Liver (tissue), 9 donors: ENCODE data around the gene DBH. TPM values are rescaled to one million over a fixed set of nuclear protein-coding genes. Genes with fewer than 3 reads are reported as not detected.
A peak's percentile ranks its signal among the peaks of the same experiment; 100 is the strongest.

Experiments used
- DNase-seq: peaks from one replicate; pipeline ENCODE4 v3.0.0-alpha.2; 2017; ENCODE audit warnings: low spot score
- H3K27ac ChIP-seq, 2 donors: one replicate each; pipeline ENCODE4 v1.7.0; 2013; ENCODE audit warnings: inconsistent platforms in 2 of 2, low read length in 2 of 2, control low read depth in 1 of 2, low read depth in 1 of 2, mild to moderate bottlenecking in 1 of 2
- H3K27me3 ChIP-seq, 4 donors: one replicate each; pipeline versions ENCODE4 v1.6.1 to v1.7.0; 2013; ENCODE audit warnings: low read length in 3 of 4, inconsistent platforms in 1 of 4, mild to moderate bottlenecking in 1 of 4, moderate library complexity in 1 of 4; ENCODE audit not compliant: control insufficient read depth in 4 of 4, insufficient read depth in 4 of 4
- H3K36me3 ChIP-seq, 4 donors: one replicate each; pipeline versions ENCODE4 v1.6.1 to v1.7.0; 2013; ENCODE audit warnings: low read length in 3 of 4, mild to moderate bottlenecking in 3 of 4, low read depth in 1 of 4, moderate library complexity in 1 of 4; ENCODE audit not compliant: control insufficient read depth in 4 of 4, insufficient read depth in 3 of 4
- H3K4me1 ChIP-seq, 4 donors: one replicate each; pipeline versions ENCODE4 v1.6.1 to v1.7.0; 2013; ENCODE audit warnings: low read length in 3 of 4, mild to moderate bottlenecking in 3 of 4, moderate library complexity in 1 of 4; ENCODE audit not compliant: control insufficient read depth in 4 of 4, insufficient read depth in 4 of 4
- H3K4me3 ChIP-seq, 3 donors: one replicate each; pipeline versions ENCODE4 v1.6.1 to v1.7.0; 2013; ENCODE audit warnings: low read length in 3 of 3, control low read depth in 1 of 3, low read depth in 1 of 3, mild to moderate bottlenecking in 1 of 3
- H3K9ac ChIP-seq, 2 donors: one replicate each; pipeline ENCODE4 v1.7.0; 2013; ENCODE audit warnings: low read length in 2 of 2, mild to moderate bottlenecking in 2 of 2, moderate library complexity in 2 of 2, control low read depth in 1 of 2, low read depth in 1 of 2
- H3K9me3 ChIP-seq, 4 donors: one replicate each; pipeline versions ENCODE4 v1.6.1 to v1.7.0; 2013; ENCODE audit warnings: low read length in 3 of 4; ENCODE audit not compliant: control insufficient read depth in 4 of 4
- ATF3 ChIP-seq: IDR thresholded peaks from 2 replicates; pipeline ENCODE4 v1.6.1; 2016; ENCODE audit warnings: antibody characterized with exemption
- CTCF ChIP-seq: fragments of 150-350 bp; IDR thresholded peaks from 2 replicates; pipeline ENCODE4 v1.5.1; 2017; ENCODE audit warnings: improper control_type of control experiment, low read depth, low read length; ENCODE audit not compliant: missing input control
- EGR1 ChIP-seq, 2 donors: IDR thresholded peaks; 2 replicates each; pipeline ENCODE4 v1.6.1; 2016 to 2018; ENCODE audit warnings: antibody characterized with exemption in 2 of 2, low read depth in 2 of 2
- FOXA1 ChIP-seq: IDR thresholded peaks from 2 replicates; pipeline ENCODE4 v1.6.1; 2016; ENCODE audit warnings: antibody characterized with exemption
- FOXA2 ChIP-seq: IDR thresholded peaks from 2 replicates; pipeline ENCODE4 v1.6.1; 2016; ENCODE audit warnings: antibody characterized with exemption
- GABPA ChIP-seq, 2 donors: IDR thresholded peaks in 1 of 2; conservative IDR thresholded peaks in 1 of 2; 2 replicates each; pipeline ENCODE4 v1.6.1; 2016; ENCODE audit warnings: antibody characterized with exemption in 2 of 2, mild to moderate bottlenecking in 1 of 2, moderate library complexity in 1 of 2
- HNF4A ChIP-seq, 2 donors: conservative IDR thresholded peaks; 2 replicates each; pipeline ENCODE4 v1.6.1; 2016; ENCODE audit warnings: antibody characterized with exemption in 2 of 2, mild to moderate bottlenecking in 2 of 2
- HNF4G ChIP-seq: IDR thresholded peaks from 2 replicates; pipeline ENCODE4 v1.6.1; 2016; ENCODE audit warnings: antibody characterized with exemption
- JUND ChIP-seq, 2 donors: IDR thresholded peaks; 2 replicates each; pipeline ENCODE4 v1.6.1; 2016; ENCODE audit warnings: antibody characterized with exemption in 2 of 2
- NR2F2 ChIP-seq: IDR thresholded peaks from 2 replicates; pipeline ENCODE4 v1.6.1; 2016; ENCODE audit warnings: antibody characterized with exemption
- RAD21 ChIP-seq, 2 donors: IDR thresholded peaks; 2 replicates each; pipeline ENCODE4 v1.6.1; 2016; ENCODE audit warnings: antibody characterized with exemption in 2 of 2, mild to moderate bottlenecking in 2 of 2
- REST ChIP-seq: IDR thresholded peaks from 2 replicates; pipeline ENCODE4 v1.6.1; 2016; ENCODE audit warnings: antibody characterized with exemption, mild to moderate bottlenecking
- RXRA ChIP-seq, 2 donors: IDR thresholded peaks; 2 replicates each; pipeline ENCODE4 v1.6.1; 2017 to 2018; ENCODE audit warnings: antibody characterized with exemption in 2 of 2, mild to moderate bottlenecking in 1 of 2
- SP1 ChIP-seq: IDR thresholded peaks from 2 replicates; pipeline ENCODE4 v1.6.1; 2018; ENCODE audit warnings: antibody characterized with exemption, mild to moderate bottlenecking
- TAF1 ChIP-seq: conservative IDR thresholded peaks from 2 replicates; pipeline ENCODE4 v1.6.1; 2016; ENCODE audit warnings: antibody characterized with exemption, mild to moderate bottlenecking
- YY1 ChIP-seq: IDR thresholded peaks from 2 replicates; pipeline ENCODE4 v1.6.1; 2016; ENCODE audit warnings: antibody characterized with exemption, mild to moderate bottlenecking
- ZBTB33 ChIP-seq: IDR thresholded peaks from 2 replicates; pipeline ENCODE4 v1.6.1; 2016; ENCODE audit warnings: antibody characterized with exemption
- WGBS: extraction: QIAGEN DNeasy Blood & Tissue Kit; methylation state at CpG from one replicate; pipeline ENCODE4 v1.1.7; 2013; 5-methylcytosine and 5-hydroxymethylcytosine counted together
- polyA plus RNA-seq, 2 donors: library from polyadenylated mRNA; stranded (reverse) in 1 of 2; unstranded in 1 of 2; fragments of 200-250 nt in 1 of 2; fragments of >200 nt in 1 of 2; fragmentation: Nextera tagmentation in 1 of 2; extraction: Ambion mirVana in 1 of 2; gene quantifications; one replicate each; pipeline versions ENCODE4 v1.2.1 to v1.2.3, GENCODE V29; 2013 to 2015
- total RNA-seq, 2 donors: library from RNA; depleted of rRNA; stranded (reverse); fragments of >200 nt; gene quantifications; one replicate each; pipeline ENCODE4 v1.2.3, GENCODE V29; 2014
- donor health status: healthy.
- donor health status: healthy.
- donor health status: healthy.
- donor health status: healthy.
- donor health status: healthy.

DBH gene
- total and polyA plus RNA-seq, 4 donors = 0.37 to 21.2 (median 2.5) TPM

- H3K9me3 ChIP-seq = no peaks in the 10 kb centered on the region
- H3K36me3 ChIP-seq = peaks cover 12 to 47% (median 16%) of the 10 kb centered on the region in 4 donors
- no peak overlapping the region for H3K9ac ChIP-seq
- 89% methylated on average over 17 of the region's 17 CpGs for WGBS
- no peaks in the 10 kb centered on the region for H3K27me3 ChIP-seq
- H3K4me1 ChIP-seq = peaks cover 0 to 6% (median 0%) of the 10 kb centered on the region in 4 donors
- TF ChIP-seq NR2F2 (no peak), RAD21 (IDR thresholded peaks at IDR 0.05) (no peak), JUND (IDR thresholded peaks at IDR 0.05) (no peak), REST (no peak), HNF4G (no peak), EGR1 (IDR thresholded peaks at IDR 0.05; ENCODE audit: low read depth in 2 of 2) (no peak), SP1 (no peak), ZBTB33 (no peak), GABPA (IDR thresholded peaks at IDR 0.05 in 1 of 2, conservative IDR thresholded peaks at IDR 0.05 in 1 of 2) (no peak), TAF1 (no peak)
- no peak for DNase-seq
- H3K27ac ChIP-seq = peak overlapping the region in 1 of 2 donors; percentile 67
- H3K4me3 ChIP-seq = no peak overlapping the region
Observed at GRCh38 chr9:133684936-133685361, 48.8 kb downstream of the DBH start.

GRCh38 chr9:133685653-133686609, 49.8 kb downstream of the DBH start:
- TF ChIP-seq ZBTB33 (no peak), JUND (IDR thresholded peaks at IDR 0.05) (no peak), FOXA1 (no peak), CTCF (no peak), TAF1 (no peak), GABPA (IDR thresholded peaks at IDR 0.05 in 1 of 2, conservative IDR thresholded peaks at IDR 0.05 in 1 of 2) (no peak), RXRA (IDR thresholded peaks at IDR 0.05) (no peak), YY1 (no peak), HNF4A (conservative IDR thresholded peaks at IDR 0.05) (no peak), NR2F2 (no peak), HNF4G (no peak), FOXA2 (no peak), ATF3 (no peak)
- Histone ChIP-seq H3K4me3 (no peak overlapping the region), H3K27ac (peak overlapping the region in 1 of 2 donors; percentile 27), H3K27me3 (no peaks in the 10 kb centered on the region), H3K9me3 (no peaks in the 10 kb centered on the region), H3K36me3 (peaks cover 12 to 53% (median 17%) of the 10 kb centered on the region in 4 donors), H3K9ac (no peak overlapping the region), H3K4me1 (peaks cover 0 to 6% (median 0%) of the 10 kb centered on the region in 4 donors)
- DNase-seq = no peak
- WGBS = 86% methylated on average over 18 of the region's 18 CpGs
